ENCODE data around the gene RALGPS1.
A peak's percentile ranks its signal among the peaks of the same experiment; 100 is the strongest.

RALGPS1 gene

DNA sequence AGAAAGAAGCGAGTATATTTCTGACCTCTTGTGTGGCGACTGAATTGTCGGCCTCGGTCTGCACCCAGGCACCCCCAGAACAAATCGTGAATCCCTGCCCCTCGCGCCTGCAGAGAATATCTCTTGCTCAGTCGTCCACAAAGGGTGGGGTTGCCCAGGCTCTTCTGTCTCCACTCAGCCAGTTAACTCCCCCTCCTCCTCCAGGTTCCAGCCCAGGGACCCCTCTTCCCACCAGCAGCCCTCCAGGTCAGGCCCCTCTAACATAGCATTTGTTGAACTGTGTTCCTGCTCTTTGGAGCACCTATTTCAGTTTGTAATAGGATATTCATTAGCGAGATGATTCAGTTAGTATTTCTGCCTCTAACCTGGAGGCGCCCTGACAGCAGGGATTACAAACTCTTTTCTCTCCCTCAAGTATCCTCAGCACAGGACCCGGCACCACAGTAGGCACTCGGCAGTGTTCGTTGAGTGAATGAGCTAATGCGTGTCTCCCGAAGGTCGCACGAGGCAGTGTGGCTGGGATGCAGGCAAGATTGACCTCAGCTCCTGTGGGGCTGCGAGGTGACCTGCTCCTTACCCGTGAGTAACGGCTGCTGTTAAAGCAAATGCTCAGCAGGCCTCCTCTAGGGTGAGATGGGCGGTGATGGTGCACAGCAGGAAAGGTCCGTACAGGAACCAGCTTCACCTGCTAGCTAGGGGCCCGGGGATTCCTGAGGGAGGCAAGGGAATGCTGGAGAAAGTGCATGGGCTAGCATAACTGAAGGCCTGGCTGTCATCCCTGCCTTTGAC lies 28.4 kb upstream of the RALGPS1 start:
- H3K4me3 ChIP-seq (ENCODE audit: low read depth, low read length): no peak overlapping the region
- TF ChIP-seq, protein P1, sequence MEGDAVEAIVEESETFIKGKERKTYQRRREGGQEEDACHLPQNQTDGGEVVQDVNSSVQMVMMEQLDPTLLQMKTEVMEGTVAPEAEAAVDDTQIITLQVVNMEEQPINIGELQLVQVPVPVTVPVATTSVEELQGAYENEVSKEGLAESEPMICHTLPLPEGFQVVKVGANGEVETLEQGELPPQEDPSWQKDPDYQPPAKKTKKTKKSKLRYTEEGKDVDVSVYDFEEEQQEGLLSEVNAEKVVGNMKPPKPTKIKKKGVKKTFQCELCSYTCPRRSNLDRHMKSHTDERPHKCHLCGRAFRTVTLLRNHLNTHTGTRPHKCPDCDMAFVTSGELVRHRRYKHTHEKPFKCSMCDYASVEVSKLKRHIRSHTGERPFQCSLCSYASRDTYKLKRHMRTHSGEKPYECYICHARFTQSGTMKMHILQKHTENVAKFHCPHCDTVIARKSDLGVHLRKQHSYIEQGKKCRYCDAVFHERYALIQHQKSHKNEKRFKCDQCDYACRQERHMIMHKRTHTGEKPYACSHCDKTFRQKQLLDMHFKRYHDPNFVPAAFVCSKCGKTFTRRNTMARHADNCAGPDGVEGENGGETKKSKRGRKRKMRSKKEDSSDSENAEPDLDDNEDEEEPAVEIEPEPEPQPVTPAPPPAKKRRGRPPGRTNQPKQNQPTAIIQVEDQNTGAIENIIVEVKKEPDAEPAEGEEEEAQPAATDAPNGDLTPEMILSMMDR (IDR thresholded peaks at IDR 0.05; ENCODE audit: low read depth, low read length): no peak

DNA sequence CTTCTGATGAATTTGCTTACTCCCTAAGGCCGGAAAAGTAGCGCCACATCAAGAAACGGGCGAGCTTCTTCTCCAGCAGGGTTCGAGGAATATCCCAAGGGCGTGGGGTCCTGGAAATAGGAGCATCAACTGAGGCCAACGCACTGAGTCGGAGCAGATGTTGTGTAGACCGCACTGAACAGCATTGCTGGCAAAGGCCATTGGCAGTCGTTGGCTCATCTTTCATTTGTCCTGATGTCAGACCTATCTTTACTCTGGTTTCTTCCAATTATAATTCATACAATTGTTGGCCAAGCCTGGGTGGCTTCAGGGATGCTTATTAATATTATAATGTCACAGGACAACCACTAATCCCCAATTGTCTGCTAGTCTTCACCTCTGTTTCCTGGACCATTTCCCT lies 27.7 kb upstream of the RALGPS1 start:
- H3K4me3 ChIP-seq (ENCODE audit: low read depth, low read length): no peak overlapping the region
- TF ChIP-seq, protein P1 (IDR thresholded peaks at IDR 0.05; ENCODE audit: low read depth, low read length): no peak

DNA sequence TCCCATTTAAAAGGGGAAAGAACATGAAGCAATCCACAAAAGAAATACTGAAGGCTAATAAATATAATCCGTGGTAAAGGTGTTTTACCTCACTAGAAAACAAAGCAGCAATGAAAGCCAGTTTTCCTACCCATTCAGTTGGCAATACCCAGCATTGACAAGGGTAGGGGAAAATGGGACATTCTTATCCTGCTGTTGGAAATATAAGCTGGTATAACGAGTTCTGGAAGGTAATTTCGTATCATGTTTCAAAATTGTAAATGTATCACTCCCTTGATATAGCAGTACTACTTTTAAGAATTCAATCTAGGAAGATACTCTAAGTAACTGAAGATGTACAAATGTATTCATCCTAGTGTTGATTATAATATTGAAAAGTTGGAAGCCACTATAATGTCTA lies 22.9 kb upstream of the RALGPS1 start:
- H3K4me3 ChIP-seq (ENCODE audit: low read depth, low read length): no peak overlapping the region
- TF ChIP-seq, protein P1 (IDR thresholded peaks at IDR 0.05; ENCODE audit: low read depth, low read length): no peak

DNA sequence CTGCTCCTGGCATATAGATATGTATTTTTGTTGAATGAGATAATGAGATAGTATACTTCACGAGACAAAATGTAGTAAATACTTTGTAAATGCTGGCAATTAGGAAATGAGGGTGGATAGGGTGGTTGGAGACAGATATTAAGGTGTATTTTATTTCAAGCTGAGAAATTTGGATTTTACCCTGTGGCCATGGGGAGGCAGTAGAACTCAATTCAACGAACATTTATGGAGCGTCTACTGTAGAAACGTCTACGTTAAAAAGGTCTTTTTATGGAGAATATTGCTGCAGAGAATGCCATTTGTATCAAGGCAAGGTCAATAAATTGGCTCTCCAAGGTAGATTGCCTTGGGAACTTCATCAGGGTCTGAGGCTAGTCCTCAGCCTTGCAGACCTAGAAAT lies 21.5 kb upstream of the RALGPS1 start:
- TF ChIP-seq, protein P1 (IDR thresholded peaks at IDR 0.05; ENCODE audit: low read depth, low read length): 0 out of 2 replicates have a peak, but pooled peaks have one; percentile 9
- no peak overlapping the region for H3K4me3 ChIP-seq (ENCODE audit: low read depth, low read length)

DNA sequence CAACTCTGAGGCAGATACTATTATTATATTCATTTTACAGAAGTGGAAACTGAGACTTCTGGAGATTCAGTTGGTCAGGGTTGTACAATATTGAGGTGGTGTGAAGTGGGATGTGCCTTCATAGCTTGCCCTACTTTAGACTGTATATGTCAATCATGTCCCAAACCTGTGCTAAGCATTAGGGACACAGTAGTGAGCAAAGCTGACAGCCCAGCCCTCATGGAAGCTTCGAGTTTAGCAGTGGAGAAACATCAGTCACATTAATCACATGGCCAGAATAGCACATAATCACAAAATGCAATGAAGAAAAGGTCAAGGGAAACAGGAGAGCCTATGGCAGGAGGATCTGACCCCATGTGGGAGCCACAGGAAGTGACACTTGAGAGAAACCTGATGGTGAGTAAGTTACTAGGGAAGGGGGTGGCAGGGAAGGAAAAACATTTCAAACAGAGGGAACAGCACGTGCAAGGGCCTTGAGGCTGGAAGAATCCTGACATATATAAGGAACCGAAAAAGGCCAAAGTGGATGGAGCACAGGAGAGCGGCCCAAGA lies 20.5 kb upstream of the RALGPS1 start:
- H3K4me3 ChIP-seq (ENCODE audit: low read depth, low read length): no peak overlapping the region
- TF ChIP-seq, protein P1 (IDR thresholded peaks at IDR 0.05; ENCODE audit: low read depth, low read length): no peak

DNA sequence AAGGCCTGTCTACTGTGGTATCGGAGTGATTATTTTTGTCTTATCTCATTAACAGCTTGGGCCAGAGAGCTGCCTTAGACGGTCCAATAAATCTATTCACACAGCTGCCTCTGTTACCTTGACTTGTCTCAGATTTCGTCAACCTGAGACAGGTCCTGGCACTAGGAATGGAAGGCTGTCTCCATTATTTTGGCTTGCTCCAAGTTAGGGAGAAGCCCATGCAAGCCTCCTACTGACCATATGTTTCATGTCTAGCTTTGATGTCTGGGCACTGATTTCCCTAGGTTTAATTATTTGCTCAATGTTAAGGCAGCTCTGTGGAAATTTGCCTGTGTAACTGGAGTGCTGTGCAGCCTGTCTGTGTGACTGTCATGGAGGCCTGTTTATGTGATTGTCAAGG lies 12.4 kb upstream of the RALGPS1 start:
- H3K4me3 ChIP-seq (ENCODE audit: low read depth, low read length): no peak overlapping the region
- TF ChIP-seq, protein P1 (IDR thresholded peaks at IDR 0.05; ENCODE audit: low read depth, low read length): no peak

DNA sequence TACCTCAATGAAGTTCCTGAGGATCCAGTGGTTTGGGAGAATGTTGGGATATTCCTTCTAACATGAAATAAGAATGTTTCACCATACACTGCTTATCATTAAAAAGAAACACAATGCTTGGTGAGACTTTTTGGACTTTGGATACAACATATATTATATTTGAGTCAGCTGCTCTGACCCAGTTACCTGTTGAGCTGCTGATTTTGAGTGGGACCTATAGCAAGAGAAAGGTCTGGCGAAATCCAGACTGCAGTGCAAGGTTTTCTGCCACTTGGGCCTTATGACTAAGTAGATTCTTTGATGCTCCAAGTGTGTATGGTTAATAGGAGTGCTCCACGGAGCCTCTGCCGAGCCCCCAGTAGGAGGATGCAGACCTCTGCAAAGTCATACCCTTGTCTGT lies 10.0 kb upstream of the RALGPS1 start:
- TF ChIP-seq, protein P1 (IDR thresholded peaks at IDR 0.05; ENCODE audit: low read depth, low read length): no peak
- H3K4me3 ChIP-seq (ENCODE audit: low read depth, low read length): no peak overlapping the region

All from WI38 (cell line).